ENCODE results near the gene DCAF17.

Gene DCAF17

GRCh38 chr2:171531836-171532450 is 97.9 kb downstream of the DCAF17 start:
- H3K36me3 ChIP-seq (ENCODE audit: control insufficient read depth, insufficient read depth, low read length): no peaks in the 10 kb centered on the region
- peaks cover 7% of the 10 kb centered on the region for H3K9me3 ChIP-seq (ENCODE audit: control insufficient read depth, low read length)
- DNase-seq: no peak
- no peak overlapping the region for H3K27ac ChIP-seq (ENCODE audit: insufficient read depth, low read length, poor library complexity, severe bottlenecking)
- no peaks in the 10 kb centered on the region for H3K4me1 ChIP-seq (ENCODE audit: control insufficient read depth, insufficient read depth, low read length, poor library complexity, severe bottlenecking)
- no peak overlapping the region for H3K4me3 ChIP-seq (ENCODE audit: insufficient read depth, low read depth, low read length, poor library complexity, severe bottlenecking)
- H3K27me3 ChIP-seq (replicated peaks; ENCODE audit: control insufficient read depth, insufficient read depth, low read length, poor library complexity, severe bottlenecking): peaks cover under 1% of the 10 kb centered on the region

DNA sequence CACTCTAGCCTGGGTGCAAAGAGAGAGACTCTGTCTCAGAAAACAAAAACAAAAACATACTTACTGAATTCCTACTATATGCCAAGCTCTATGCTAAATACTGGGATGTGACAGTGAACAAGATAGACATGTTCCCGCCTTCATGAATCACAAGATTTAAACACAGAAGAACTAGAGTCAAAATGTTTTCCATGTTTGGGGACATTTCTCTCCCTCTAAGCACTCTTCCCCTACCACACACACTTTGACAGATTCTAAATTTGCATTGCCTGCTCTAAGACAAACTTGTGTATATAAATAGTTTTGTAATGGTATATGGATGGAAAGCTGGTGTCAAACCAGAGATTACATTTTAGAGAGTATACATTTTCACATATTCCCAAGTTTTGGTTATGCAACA is 99.3 kb downstream of the DCAF17 start:
- no peaks in the 10 kb centered on the region for H3K4me1 ChIP-seq (ENCODE audit: control insufficient read depth, insufficient read depth, low read length, poor library complexity, severe bottlenecking)
- H3K27ac ChIP-seq (ENCODE audit: insufficient read depth, low read length, poor library complexity, severe bottlenecking): no peak overlapping the region
- DNase-seq: no peak
- H3K36me3 ChIP-seq (ENCODE audit: control insufficient read depth, insufficient read depth, low read length): no peaks in the 10 kb centered on the region
- H3K27me3 ChIP-seq (replicated peaks; ENCODE audit: control insufficient read depth, insufficient read depth, low read length, poor library complexity, severe bottlenecking): no peaks in the 10 kb centered on the region
- H3K4me3 ChIP-seq (ENCODE audit: insufficient read depth, low read depth, low read length, poor library complexity, severe bottlenecking): no peak overlapping the region
- H3K9me3 ChIP-seq (ENCODE audit: control insufficient read depth, low read length): peaks cover 7% of the 10 kb centered on the region

Data from effector memory CD4-positive, alpha-beta T cell (primary cell).